ENCODE measurements around the gene SUZ12. TPM values are rescaled to one million over a fixed set of nuclear protein-coding genes. Genes with fewer than 3 reads are reported as not detected.
"Not testable (repeated sequence)": the region's sequence is repeated elsewhere in the genome, so short reads cannot be mapped to it uniquely, and the experiment has no call there.

The SUZ12 gene
- total and polyA plus RNA-seq, 9 of the 15 experiments (the other 6 are each of a cell fraction or from before 2014, with no cell fraction given): 19.5 to 64.3 (median 47.2) TPM

DNA sequence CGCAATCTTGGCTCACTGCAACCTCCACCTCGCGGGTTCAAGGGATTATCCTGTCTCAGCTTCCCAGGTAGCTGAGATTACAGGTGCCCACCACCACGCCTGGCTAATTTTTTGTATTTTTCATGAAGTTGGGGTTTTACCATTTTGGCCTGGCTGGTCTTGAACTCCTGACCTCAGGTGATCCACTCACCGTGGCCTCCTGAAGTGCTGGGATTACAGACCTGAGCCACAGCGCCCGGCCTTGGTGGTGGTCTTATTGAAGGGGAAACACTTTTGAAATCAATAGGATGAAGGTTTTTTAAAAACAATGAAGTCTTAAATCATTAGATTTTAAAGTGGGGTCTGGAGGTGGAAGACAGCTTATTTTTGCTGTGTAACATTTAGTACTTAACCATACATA, 5.6 kb downstream of the SUZ12 start:
- H3K4me3 ChIP-seq; ATAC-seq; H3K27ac ChIP-seq (ENCODE audit: extremely low read depth, low read depth, low read length); in situ Hi-C loops (cut with MboI); H4K20me1 ChIP-seq (replicated peaks; ENCODE audit: control insufficient read depth, insufficient read depth, low read length); H3K4me2 ChIP-seq (ENCODE audit: insufficient read depth, low read length); DNase-seq (ENCODE audit: extremely low read depth in 1 of 4, low spot score in 3 of 4); H3K9me3 ChIP-seq (replicated peaks; ENCODE audit: control insufficient read depth, insufficient read depth, low read depth, low read length); CTCF ChIA-PET (ENCODE audit: low intra/inter-chr PET ratio); H3K9ac ChIP-seq (ENCODE audit: insufficient read depth in 1 of 2, low read depth in 2 of 2, low read length in 2 of 2); H3K9me1 ChIP-seq (ENCODE audit: control insufficient read depth, insufficient read depth, low read length); H2AFZ ChIP-seq (ENCODE audit: low read depth, low read length); intact Hi-C loops (cut with micrococcal nuclease); H3K27me3 ChIP-seq (ENCODE audit: control insufficient read depth in 2 of 2, insufficient read depth in 2 of 2, low read length in 2 of 2); BruUV-seq (replicated peaks); FAIRE-seq; H3K4me1 ChIP-seq (replicated peaks in 1 of 2; ENCODE audit: control insufficient read depth in 2 of 2, insufficient read depth in 2 of 2, low read length in 2 of 2): not testable (repeated sequence)
- 97% methylated on average over 7 of the region's 7 CpGs for WGBS (ENCODE audit: insufficient coverage, low coverage, missing lambda C conversion rate)
- Histone ChIP-seq H3K79me2 (ENCODE audit: control insufficient read depth, insufficient read depth, low read length) (peaks cover 81% of the 10 kb centered on the region), H3K36me3 (ENCODE audit: control insufficient read depth, insufficient read depth, low read length) (peaks cover 73% of the 10 kb centered on the region)
- POLR2A ChIA-PET: interaction anchor here (0.6 to 0.7 kb wide), 2 partner anchors 11 to 116 kb away, joined by 3 read pairs; no protein-coding TSS in a partner anchor

DNA sequence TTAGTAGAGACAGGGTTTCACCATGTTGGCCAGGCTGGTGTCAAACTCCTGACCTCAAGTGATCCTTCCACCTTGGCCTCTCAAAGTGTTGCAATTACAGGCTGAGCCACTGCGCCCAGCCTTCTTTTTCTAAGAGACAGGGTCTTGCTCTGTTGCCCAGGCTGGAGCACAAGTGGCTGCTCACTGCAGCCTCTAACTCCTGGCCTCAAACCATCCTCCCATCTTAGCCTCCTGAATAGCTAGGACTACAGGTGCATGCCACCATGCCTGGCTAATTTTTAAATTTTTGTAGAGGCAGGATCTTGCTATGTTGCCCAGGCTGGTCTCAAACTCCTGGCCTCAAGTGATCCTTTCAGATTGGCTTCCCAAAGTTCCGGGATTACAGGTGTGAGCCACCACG, 15.1 kb downstream of the SUZ12 start:
- peak; percentile 69 for TF ChIP-seq ZNF121 (CRISPR knock-in tag; conservative IDR thresholded peaks at IDR 0.05)
- BruUV-seq (replicated peaks); H4K20me1 ChIP-seq (replicated peaks; ENCODE audit: control insufficient read depth, insufficient read depth, low read length); H3K27ac ChIP-seq (ENCODE audit: extremely low read depth, low read depth, low read length); H3K4me3 ChIP-seq; H3K9ac ChIP-seq (ENCODE audit: insufficient read depth in 1 of 2, low read depth in 2 of 2, low read length in 2 of 2); ATAC-seq; CTCF ChIA-PET (ENCODE audit: low intra/inter-chr PET ratio); DNase-seq (ENCODE audit: extremely low read depth in 1 of 4, low spot score in 3 of 4); FAIRE-seq; H3K79me2 ChIP-seq (ENCODE audit: control insufficient read depth, insufficient read depth, low read length); H3K4me2 ChIP-seq (ENCODE audit: insufficient read depth, low read length); H2AFZ ChIP-seq (ENCODE audit: low read depth, low read length); H3K9me1 ChIP-seq (ENCODE audit: control insufficient read depth, insufficient read depth, low read length); intact Hi-C loops (cut with micrococcal nuclease); H3K9me3 ChIP-seq (replicated peaks; ENCODE audit: control insufficient read depth, insufficient read depth, low read depth, low read length); H3K4me1 ChIP-seq (replicated peaks in 1 of 2; ENCODE audit: control insufficient read depth in 2 of 2, insufficient read depth in 2 of 2, low read length in 2 of 2); H3K27me3 ChIP-seq (ENCODE audit: control insufficient read depth in 2 of 2, insufficient read depth in 2 of 2, low read length in 2 of 2): not testable (repeated sequence)
- in situ Hi-C loops (cut with MboI): loop anchor here (5.0 kb wide), 1 partner anchor 1205 kb away; no protein-coding TSS in a partner anchor
- POLR2A ChIA-PET: interaction anchor here (0.6 to 1.1 kb wide), 2 partner anchors 19 to 274 kb away, joined by 4 to 5 read pairs; no protein-coding TSS in a partner anchor
- WGBS (ENCODE audit: insufficient coverage, low coverage, missing lambda C conversion rate): 100% methylated on average over 2 of the region's 3 CpGs
- peaks cover 74% of the 10 kb centered on the region; the same call in 1 of the 3 replicates for H3K36me3 ChIP-seq (ENCODE audit: control insufficient read depth, insufficient read depth, low read length)

DNA sequence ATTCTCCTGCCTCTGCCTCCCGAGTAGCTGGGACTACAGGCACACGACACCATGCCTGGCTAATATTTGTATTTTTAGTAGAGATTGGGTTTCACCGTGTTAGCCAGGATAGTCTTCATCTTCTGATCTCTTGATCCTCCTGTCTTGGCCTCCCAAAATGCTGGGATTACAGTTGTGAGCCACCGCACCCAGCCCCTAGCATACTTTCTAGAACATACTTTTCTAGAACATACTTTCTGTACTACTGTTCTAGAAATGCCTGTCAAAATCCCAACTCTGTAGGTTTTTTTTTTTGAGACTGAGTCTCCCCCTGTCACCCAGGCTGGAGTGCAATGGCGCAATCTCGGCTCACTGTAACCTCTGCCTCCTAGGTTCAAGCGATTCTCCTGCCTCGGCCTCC, 27.3 kb downstream of the SUZ12 start:
- FAIRE-seq; H3K79me2 ChIP-seq (ENCODE audit: control insufficient read depth, insufficient read depth, low read length); H3K9me3 ChIP-seq (replicated peaks; ENCODE audit: control insufficient read depth, insufficient read depth, low read depth, low read length); H3K27me3 ChIP-seq (ENCODE audit: control insufficient read depth in 2 of 2, insufficient read depth in 2 of 2, low read length in 2 of 2); H3K9me1 ChIP-seq (ENCODE audit: control insufficient read depth, insufficient read depth, low read length); POLR2A ChIA-PET; ATAC-seq; BruUV-seq (replicated peaks); H3K27ac ChIP-seq (ENCODE audit: extremely low read depth, low read depth, low read length); H4K20me1 ChIP-seq (replicated peaks; ENCODE audit: control insufficient read depth, insufficient read depth, low read length); DNase-seq (ENCODE audit: extremely low read depth in 1 of 4, low spot score in 3 of 4); H3K4me1 ChIP-seq (replicated peaks in 1 of 2; ENCODE audit: control insufficient read depth in 2 of 2, insufficient read depth in 2 of 2, low read length in 2 of 2); H2AFZ ChIP-seq (ENCODE audit: low read depth, low read length); in situ Hi-C loops (cut with MboI); H3K4me3 ChIP-seq; CTCF ChIA-PET (ENCODE audit: low intra/inter-chr PET ratio); H3K4me2 ChIP-seq (ENCODE audit: insufficient read depth, low read length); intact Hi-C loops (cut with micrococcal nuclease); H3K9ac ChIP-seq (ENCODE audit: insufficient read depth in 1 of 2, low read depth in 2 of 2, low read length in 2 of 2): not testable (repeated sequence)
- peaks cover 78% of the 10 kb centered on the region; the same call in 2 of the 3 replicates for H3K36me3 ChIP-seq (ENCODE audit: control insufficient read depth, insufficient read depth, low read length)
- WGBS (ENCODE audit: insufficient coverage, low coverage, missing lambda C conversion rate): 92% methylated on average over 5 of the region's 8 CpGs

All from K562 (cell line).